CD4-positive, alpha-beta T cell treated with Interleukin-17A for 1 hour (primary cell): ENCODE results near the gene PTPRF.
"Not testable (repeated sequence)": the region's sequence is repeated elsewhere in the genome, so short reads cannot be mapped to it uniquely, and the experiment has no call there.

Source experiments
- DNase-seq: peaks from one replicate; pipeline ENCODE4 v3.0.0-alpha.2; 2020

Gene PTPRF

GRCh38 chr1:43613075-43613942 is 82.6 kb downstream of the PTPRF start:
- no peak for DNase-seq

DNA sequence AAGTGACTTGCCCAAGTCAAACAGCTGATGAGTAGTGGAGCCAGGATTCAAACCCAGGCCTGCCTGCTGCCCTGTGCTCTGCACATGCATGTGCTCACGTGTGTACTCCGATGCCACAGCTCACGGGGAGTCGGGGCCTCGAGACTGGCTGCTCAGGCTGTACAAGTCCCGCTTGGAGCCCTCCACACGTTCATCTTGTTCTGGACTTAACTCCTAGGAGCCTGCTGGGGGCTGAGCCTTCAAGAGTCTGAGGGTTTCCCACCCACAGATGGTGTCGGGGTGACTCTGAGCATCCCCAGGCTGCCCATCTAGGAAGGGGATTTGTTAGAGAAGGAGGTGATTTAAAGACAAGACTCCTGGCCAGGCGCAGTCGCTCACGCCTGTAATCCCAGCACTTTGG is 83.5 kb downstream of the PTPRF start:
- no peak for DNase-seq

DNA sequence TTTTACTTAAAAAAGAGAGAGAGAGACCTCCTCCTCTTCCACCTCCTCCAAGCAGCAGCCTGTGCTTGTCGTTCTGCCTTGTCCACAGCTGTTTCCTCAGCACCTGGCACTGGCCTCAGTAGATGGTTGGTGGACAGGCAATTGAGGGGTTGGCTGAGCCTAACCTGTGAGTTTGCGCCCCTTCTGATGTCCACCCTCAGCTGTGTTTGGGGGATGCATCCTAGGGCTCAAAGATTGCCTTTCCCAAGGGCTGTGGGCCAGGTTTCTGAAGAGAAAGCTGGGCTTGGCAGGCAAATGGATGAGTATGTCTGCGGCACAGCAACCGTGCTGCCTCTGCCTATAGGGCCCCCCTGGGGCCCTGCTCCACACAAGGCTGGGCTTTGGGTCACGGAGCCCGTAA is 84.2 kb downstream of the PTPRF start:
- DNase-seq, result no peak

GRCh38 chr1:43616383-43616782 is 85.7 kb downstream of the PTPRF start:
- no peak for DNase-seq

DNA sequence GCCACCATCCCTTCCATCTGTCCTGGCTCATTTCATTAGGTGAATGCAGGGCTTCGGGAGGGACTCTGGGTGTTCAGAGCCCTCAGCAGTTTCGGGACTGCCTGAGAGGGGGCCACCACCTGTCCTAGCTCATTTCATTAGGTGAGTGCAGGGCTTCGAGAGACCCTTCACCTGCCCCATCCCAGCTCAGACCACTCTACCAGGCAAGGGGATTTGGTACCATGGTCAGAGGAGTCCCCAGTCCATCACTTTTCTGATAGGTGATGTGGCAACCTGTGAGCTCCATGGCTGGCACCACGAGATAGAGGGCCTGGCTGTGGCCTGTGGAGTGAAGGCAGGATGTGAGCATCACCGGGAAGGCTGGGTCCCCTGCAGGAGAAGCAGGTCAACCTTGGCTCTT is 86.3 kb downstream of the PTPRF start:
- no peak for DNase-seq

DNA sequence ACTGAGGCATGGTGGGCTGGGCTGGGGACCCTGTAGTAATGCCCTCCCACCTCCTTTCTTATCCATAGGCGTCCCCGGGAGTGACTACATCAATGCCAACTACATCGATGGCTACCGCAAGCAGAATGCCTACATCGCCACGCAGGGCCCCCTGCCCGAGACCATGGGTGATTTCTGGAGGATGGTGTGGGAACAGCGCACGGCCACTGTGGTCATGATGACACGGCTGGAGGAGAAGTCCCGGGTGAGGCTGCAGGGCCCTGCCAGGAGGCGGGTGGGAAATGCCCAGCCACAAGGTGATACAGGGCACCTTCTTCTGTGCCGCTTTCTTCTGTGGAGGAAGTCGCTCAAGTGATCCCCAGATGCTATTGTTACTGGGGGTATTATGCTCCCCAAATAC is 87.0 kb downstream of the PTPRF start:
- DNase-seq, result no peak

DNA sequence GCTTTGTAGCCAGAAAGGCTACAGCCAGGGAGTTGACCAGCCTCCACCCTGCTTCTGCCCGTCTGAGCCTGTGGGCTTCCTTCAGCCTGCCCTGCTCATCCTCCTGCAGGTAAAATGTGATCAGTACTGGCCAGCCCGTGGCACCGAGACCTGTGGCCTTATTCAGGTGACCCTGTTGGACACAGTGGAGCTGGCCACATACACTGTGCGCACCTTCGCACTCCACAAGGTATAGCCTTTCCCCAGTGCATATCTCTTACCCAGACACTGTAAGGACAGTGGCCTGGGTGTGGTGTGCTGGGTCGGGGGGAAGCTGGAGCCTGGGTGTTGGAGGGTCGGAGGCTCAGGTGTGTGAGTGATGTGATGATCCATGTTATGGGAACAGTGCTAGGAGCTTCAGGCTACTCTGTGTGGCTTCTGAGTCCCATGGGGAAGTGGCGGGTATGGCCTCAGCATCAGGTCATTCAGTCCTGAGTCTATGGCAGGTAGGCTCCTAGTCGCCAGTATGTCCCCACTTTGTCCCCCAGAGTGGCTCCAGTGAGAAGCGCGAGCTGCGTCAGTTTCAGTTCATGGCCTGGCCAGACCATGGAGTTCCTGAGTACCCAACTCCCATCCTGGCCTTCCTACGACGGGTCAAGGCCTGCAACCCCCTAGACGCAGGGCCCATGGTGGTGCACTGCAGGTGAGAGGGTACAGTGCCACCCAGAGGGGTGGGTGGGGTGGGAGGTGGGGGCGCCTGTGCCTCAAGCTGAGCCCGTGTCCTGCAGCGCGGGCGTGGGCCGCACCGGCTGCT is 88.0 kb downstream of the PTPRF start:
- DNase-seq, result no peak

GRCh38 chr1:43619314-43619790 is 88.7 kb downstream of the PTPRF start:
- no peak for DNase-seq

GRCh38 chr1:43619996-43620920 is 89.6 kb downstream of the PTPRF start:
- DNase-seq, result no peak

DNA sequence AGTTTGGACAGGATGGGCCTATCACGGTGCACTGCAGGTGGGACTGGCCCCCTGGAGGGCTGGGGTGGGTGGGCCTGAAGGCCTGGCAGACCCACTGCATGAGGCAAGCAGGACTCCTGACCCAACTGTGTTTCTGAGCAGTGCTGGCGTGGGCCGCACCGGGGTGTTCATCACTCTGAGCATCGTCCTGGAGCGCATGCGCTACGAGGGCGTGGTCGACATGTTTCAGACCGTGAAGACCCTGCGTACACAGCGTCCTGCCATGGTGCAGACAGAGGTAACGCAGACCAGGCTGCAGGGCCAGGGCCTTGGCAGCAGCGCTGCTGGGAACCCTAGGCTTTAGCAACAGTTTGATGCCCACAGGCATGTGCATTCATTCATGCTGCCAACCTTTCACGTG is 90.3 kb downstream of the PTPRF start:
- no peak for DNase-seq

DNA sequence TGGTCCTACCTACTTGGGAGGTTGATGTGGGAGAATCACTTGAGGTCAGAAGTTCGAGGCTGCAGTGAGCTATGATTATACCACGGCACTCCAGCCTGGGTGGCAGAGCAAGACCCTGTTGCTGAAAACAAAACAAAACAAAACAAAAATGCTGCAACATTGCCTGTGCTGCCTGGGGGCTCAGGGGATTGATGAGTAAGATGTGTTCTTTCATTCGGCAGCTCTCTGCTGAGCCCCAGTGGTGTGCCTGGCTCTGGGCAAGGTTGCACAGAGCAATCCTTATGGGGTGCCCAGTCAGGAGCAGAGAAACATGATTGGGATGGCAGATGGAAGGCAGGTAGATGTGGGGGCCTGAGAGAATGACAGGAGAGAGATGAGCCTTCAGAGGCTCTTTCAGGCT is 90.7 kb downstream of the PTPRF start:
- DNase-seq, result no peak

DNA sequence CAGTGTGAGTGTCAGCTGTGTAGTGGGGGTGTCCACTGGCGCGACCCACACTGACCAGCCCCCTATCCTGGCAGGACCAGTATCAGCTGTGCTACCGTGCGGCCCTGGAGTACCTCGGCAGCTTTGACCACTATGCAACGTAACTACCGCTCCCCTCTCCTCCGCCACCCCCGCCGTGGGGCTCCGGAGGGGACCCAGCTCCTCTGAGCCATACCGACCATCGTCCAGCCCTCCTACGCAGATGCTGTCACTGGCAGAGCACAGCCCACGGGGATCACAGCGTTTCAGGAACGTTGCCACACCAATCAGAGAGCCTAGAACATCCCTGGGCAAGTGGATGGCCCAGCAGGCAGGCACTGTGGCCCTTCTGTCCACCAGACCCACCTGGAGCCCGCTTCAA is 91.2 kb downstream of the PTPRF start:
- DNase-seq, result no peak

GRCh38 chr1:43622471-43622870 is 91.8 kb downstream of the PTPRF start:
- no peak for DNase-seq

GRCh38 chr1:43622901-43623780 is 92.5 kb downstream of the PTPRF start:
- no peak for DNase-seq

DNA sequence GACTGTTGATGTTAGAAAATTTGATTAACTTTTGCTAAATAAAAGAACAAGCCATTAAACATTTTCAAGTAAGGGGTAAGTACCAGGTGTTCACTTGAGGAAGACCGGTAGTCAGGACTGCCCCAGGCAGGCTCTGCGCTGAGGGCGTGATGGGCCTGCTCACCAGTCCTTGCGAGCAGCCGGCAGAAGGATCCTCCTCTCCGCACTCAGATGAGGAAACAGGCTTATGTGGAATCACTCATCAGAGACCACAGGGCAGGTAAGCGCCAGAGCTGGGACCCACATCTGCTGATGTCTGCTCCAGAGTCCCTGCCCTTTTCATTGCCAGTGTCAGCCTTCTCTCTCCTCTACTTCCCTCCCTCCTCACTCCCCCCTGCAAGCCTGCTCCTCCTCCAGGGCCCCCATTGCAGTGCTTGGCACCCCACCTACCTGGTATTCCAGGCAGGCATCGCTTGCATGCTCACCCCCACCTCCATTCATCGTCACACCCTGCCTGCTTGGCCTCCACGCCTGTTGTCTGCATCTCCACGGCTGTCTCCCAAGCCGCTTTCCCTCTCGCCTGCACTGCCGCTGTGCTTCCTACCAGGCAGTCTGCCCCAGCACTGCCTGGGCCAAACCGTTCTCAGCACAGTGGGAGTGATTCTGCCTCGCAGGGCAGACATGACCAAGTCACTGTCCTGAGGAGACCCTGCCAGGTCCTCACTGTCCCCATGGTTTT is 94.5 kb downstream of the PTPRF start:
- no peak for DNase-seq

- DNase-seq, result no peak
These were observed 101.5 kb downstream of the PTPRF start for GRCh38 chr1:43632135-43632670.

DNA sequence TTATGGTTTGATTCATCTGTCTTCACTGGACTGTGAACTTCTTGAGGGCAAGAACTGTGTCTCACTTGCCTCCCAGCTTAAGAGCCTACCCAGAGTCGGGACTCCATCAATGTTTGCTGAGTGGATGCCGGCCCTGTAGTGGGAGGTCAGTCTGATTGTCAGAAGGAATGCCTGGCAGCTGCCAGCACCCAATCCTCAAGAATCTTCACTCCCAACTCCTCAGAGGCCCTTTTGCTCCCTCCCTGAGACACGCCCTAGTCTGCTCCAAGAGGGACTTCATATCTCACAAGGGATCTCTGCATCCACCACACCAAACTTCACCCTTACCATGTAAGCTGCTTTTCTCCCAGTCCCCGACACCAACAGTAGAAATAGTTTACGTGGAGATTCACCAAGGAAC is 104.0 kb downstream of the PTPRF start:
- DNase-seq, result no peak

GRCh38 chr1:43636006-43636641 is 105.4 kb downstream of the PTPRF start:
- no peak for DNase-seq

DNA sequence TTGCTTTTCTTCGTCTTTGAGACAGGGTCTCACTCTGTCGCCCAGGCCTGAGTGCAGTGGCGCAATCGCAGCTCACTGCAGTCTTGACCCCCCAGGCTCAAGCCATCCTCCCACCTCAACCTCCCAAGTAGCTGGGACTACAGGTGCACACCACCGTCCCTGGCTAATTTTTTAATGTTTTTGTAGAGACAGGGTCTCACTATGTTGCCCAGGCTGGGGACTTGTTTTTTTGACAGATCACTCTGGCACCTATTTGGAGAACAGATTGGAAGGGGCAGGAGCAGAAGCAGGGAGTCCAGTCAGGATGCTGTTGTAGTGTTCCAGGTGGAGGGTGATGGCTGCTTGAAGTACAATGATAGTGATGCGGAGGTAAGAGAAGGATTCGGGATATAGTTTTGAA is 106.6 kb downstream of the PTPRF start:
- DNase-seq, result no peak

GRCh38 chr1:43638381-43638780 is 107.7 kb downstream of the PTPRF start:
- not testable (repeated sequence) for DNase-seq
